Measurements from ENCODE around the gene SHROOM3.

Gene SHROOM3

DNA sequence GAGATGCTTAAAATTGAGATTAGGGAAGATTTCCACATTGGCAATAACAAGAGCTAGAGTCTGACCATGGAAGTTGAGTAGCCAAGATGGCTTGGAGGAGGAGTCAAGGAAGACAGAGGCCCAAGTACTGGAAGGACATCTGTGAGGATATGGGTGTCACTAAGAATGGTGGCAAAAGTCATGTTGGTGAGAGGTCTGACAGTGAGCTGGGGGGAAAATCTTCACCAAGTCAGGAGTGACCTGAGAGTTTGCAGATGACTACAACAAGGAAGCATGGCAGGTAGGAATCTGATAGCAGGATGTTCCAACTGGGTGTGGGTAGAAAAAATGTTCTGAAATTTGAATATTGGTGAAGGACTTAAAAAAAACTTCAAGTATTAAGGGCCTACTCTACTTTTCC is 103.3 kb downstream of the SHROOM3 start:
- DNase-seq, result no peak

DNA sequence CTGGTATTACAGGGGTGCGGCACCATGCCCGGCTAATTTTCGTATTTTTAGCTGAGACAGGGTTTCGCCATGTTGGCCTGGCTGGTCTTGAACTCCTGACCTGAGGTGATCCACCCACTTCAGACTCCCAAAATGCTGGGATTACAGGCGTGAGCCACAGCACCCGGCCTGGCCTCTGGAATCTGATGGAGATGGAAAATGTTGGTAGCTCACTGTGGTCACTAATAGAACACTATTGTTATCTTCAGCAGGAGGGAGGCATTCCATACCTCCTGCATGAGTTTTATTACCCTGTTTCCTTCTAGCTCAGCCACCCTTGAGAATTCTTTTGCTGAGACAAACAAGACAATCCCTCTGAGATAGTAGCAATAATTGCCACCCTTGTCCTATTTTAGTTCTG is 105.0 kb downstream of the SHROOM3 start:
- no peak for DNase-seq

DNA sequence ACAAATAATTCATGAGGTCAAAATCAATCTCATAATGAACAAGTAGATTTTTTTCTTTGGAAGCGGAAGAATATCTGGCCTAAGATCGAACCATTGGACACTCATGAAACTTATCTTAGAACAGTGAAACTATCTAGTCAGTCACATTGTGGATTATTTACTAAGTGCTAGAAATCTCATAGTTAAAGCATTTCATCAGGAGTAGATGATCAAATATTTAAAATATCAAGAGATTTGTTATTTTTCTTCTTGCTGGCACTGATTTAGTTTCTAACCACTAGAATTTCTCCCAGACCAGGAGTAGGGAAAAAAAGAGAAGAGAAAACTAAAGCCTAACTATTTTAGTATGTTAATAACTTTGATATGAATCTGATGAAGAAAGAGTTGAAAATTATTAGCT is 105.5 kb downstream of the SHROOM3 start:
- no peak for DNase-seq

DNA sequence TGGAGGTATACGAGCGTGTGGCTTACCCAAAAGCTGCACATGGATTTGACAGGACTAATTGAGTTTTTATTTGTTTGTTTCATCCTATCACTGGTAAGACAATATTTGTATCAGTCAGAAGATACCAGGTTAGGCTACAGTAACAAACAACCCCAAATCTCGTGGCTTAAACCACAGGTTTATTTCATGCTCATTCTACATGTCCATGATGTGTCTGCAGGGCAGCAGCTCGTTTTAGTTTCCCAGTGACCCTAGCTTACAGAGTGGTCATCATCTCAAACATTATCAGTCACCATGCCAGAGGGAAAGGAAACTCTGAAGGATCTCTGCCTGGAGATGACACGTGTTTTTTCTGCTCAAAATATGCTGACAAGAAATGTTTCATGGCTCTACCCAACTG is 108.3 kb downstream of the SHROOM3 start:
- DNase-seq, result no peak

DNA sequence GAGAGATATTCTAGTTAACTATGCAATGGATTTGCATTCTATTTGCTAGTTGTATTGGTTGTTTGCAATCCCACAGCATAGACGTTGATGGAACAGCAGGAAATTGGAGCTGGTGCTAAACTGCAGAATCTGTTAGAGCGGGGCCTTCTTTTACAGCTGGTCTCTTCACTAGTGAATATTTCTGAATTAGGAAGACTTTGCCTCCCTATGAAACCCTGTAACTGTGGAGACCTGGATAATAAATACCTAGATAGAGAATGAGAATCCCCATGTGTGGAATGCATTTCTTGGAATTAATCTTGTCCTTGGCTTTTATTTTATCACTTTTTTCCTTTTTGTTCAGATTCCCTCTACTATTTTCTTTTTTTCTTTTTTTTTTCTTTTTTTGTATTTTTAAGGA is 109.7 kb downstream of the SHROOM3 start:
- no peak for DNase-seq

DNA sequence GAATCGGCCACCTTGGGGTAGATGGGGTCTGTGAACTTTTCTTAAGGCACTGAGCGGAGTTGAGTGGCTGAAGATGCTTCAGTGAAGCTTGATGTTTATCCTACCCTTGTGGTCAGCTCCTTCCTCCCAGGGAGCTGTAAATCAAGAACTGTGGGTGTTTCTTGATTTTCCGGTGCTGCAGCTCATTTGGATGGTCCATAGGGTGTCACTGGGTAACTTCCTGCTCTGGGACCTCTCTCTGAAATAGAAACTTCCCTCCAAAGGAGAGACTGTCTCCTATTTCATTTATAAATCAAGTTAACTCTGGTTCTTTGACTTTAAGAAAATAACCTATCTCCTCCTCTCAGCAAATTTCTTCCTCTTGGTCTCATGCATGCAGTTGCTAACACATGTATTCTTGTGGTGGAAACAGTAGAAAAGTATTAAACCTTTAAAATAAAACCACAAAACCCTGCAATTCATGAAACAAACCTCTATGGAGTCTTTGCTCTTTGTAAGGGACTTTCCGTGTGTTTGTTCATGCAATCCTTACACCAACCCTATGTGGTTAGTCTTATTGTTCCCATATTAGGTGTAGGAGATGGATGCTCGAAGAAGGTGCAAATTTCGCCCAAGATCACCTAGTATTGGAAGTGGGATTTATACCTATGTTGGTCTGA is 110.3 kb downstream of the SHROOM3 start:
- no peak for DNase-seq

DNA sequence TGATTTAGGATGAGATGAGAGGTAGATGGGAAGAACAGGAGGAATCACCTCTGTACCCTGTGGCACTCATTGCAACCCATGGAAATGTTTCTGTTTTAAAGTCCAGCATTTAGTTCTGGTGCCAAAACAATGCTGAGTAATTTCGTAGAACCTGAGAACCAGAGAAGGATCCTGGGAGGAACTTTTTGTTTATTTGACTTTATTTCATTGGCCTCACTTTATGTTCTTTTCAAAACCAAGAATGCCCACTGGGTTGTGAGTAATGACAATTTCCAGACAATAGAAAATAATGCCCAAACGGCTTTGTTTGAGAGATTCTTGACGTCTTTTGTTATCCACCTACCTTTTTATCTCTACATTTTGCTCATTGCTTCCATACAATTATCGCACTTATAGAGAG is 111.3 kb downstream of the SHROOM3 start:
- DNase-seq, result no peak

DNA sequence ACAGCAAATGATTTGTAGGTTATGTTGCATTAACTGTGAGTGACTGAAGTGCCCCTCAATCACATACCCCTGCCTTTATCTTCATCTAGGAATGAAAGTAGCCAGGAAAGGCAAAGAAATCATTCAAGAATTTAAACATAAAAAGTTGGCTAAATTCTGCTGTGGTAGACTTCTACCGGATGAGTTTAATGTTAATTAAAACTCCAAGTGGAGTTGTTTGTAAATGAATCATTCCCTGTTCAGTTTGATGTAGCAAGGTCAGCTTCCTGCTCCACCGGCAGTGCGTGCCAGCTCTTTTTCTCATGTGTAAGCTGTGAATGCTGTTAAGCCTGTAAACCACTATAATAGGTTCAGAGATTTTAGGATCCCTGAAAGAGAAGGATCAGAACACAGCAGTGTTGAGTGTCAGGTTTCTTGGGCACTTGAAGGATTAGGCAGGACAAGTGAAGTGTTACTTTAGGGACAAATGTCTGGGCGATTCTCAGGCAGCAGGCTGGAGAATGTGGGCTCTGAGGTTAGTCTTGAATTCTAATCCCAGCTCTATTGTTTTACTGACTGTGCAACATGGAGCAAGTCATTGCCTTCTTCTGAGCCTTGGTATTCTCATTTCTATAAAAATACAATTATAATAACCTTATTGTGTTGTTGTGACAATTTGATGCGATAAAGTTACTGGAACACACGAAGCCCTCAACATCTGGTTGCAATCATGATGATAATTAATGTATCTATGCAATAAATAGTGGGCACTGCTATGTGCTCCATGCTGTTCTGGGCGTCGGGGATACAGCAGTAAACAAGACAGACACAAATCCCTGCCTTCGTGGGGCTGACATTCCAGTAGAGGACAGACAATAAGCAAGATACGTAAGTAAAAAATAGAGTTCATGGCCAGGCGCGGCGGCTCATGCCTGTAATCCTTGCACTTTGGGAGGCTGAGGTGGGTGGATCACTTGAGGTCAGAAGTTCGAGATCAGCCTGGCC is 112.0 kb downstream of the SHROOM3 start:
- no peak for DNase-seq

DNA sequence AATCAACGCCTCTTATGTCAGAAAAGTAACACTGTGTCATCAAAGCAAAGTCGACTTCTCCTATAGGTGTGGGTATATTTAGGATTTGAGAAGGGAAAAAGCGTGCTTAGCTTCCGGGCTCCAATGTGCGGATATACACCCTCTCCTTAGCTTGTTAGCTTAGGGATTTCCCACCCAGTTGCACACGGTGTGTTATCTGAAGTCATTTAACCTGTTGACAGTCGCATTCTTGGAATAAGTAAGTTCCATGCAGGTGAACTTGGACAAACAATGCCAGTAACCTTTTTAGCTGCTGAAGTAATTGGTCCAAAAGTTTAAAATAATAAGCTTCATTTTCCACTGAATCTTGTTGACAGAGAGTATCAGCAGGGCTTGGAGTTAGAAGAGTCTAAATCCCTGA is 113.7 kb downstream of the SHROOM3 start:
- no peak for DNase-seq

DNA sequence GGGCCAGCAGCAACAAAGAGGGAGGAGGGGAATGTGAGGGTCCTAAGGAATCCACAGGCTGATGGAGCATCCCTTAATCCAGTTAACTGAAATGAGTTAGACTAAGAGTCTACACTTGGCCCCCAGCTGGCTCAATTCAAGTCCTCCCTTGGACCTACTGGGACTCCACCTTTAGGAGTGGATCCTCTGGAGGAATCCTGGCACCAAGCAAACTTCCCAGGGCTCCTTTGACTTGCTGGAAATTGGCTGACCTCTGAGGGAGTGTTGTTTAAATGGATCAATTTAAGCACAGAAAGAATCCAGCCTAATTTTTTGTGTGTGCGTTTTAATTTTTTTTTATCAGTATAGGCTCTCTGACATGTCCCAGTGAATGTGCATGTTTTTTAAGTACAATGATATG is 114.7 kb downstream of the SHROOM3 start:
- no peak for DNase-seq

DNA sequence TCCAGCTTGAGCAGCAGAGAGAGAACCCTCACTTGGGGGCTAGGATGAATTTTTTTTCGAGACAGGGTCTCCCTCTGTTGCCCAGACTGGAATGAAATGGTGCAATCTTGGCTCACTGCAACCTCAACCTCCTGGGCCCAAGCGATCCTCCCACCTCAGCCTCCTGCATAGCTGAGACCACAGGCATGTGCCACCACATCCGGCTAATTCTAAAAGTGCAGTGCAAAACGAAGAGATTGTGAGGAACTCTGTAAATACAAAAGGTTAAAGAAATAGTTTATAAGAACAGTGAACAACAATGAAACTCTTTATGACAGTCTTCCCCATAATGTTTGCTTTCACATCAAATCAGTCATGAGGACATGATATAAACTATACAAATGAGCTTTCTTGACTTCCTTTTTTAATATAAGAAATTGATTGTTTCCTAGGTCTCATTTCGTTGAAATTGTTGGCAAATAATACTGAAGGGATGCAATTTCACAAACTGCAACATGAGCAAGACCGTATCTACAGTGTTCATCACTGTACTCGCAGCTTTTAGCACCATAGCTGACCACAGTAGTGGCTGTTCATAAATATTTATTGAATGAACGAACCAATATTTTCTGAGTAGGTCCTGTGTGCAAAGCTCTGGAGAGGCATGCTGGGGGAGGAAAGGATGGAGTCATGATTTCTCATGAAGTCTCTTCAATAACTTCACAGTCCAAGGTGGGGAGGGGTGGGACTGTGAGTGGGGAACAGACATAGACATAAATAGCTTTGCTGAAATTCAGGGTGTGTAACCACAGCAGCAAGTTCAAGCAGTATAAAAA is 116.1 kb downstream of the SHROOM3 start:
- DNase-seq, result no peak

DNA sequence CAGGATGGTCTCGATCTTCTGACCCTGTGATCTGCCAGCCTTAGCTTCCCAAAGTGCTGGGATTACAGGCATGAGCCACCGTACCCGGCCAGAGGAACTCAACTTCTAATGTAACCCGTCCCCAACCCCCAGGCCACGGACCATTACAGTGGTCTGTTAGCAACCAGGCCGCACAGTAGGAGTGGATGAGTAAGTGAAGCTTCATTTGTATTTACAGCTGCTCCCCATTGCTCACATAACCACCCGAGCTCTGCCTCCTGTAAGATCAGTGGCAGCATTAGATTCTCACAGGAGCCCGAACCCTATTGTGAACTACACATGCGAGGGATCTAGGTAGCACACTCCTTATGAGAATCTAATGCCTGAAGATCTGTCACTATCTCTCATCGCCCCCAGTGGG is 119.6 kb downstream of the SHROOM3 start:
- DNase-seq, result no peak

DNA sequence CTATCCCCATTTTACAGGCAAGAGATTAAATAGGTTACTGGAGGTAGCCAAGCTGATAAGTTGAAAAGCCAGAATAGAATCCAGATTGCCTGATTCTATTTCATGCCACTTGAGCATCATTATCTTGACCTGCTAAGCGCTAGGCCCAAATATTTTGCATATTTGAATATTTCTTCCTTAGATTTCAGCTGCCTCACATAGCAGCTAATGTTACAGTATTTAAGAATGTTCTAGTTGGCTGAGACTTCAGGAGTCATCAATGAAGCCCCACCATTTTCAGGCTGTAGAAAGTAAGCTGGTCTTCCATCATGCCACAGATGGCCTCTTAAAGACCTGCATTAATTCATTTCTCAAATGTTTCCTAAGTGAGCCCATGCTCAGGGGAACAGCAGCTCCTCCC is 121.4 kb downstream of the SHROOM3 start:
- no peak for DNase-seq

DNA sequence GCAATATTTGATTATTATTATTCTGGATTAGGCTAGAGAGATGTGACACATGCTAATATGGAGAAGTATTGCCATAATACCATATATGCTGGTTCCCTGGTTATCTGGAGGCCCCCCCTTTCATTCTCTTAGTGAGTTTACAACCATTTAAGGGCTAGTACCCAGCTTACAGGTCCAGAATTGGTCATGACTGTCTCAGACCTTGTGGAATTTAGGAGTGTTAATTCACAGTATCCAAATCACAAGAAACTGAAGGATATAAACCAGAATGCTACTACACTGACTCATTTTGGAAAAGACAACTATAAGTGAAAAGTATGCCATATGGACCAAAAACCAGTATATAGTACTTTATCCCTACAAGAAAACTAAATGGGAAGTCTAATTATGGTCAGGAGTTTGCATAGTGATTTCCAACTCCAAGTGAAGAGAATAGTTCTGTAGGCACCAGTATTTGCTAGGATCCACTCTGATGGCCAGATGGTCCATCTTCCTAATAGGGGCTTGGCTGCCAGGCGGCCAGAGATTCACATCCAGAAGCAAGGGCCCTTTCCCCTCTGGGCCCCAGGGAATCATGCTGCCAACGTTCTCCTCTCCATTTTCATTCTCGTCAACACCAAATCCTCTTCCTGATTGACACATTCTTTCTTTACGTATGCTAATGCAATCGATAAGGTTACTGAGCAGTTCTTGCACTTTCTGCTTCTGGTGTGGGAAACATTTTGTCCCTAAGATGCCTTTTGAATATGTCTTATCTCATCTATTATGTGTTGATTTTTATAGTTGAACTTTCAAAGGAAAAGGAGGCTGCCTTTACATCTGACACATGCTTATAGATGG is 123.6 kb downstream of the SHROOM3 start:
- no peak for DNase-seq

DNA sequence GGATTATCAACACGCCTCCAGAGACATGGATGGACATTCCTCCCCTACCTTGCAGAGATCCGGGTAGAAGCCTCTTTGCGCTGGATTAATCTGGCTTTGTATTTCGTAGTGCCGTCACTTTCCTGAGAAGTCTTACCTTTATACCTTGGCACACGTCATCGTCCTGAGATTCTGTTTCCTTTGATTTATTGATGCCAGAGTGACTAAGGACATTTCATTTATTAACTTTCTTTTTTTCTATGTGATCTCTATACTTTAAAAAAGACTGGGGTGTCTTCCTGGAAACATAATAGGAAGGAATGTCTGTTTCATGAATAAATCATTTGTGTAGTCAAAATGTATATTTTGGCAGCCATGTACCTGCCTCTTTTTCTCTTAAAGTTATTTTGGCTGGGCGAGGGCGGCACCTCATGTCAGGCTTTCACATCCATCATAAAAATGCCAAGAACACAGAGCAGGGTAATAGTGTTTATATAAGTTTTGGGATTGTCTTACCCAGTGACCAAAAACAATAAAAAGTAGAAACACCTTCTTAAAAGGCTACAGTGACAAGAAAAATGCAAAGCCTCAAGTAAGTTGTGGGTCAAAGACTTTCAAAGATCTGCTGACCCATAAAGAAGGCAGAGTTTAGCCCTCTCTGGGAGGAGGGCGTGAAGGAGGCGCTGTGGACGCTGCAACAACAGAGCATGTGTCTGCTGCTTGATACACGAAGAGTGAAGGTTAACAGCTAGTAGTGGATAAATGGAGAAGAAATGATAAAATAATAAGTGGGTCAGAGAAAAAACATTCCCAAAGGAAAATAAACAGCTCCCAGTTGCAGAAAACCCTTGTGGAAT is 124.4 kb downstream of the SHROOM3 start:
- DNase-seq, result no peak

DNA sequence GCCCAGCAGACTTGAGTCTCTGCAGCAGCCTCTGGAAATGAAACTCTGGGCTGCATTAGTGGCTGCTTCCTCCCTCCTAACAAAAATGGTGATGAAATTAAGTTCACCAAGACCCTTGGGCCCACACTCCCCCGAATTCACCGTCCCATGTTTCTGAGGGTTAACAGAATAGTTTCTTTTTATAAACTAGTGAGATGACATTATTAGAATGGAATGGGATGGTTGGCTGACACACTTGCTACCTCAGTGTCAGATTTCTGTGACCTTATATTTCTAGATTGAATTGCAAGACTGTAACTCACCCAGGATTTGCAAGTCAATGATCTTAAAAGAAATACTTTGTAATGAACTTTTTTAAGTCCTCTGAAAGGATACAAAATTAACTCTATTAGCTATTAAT is 127.1 kb downstream of the SHROOM3 start:
- no peak for DNase-seq

DNA sequence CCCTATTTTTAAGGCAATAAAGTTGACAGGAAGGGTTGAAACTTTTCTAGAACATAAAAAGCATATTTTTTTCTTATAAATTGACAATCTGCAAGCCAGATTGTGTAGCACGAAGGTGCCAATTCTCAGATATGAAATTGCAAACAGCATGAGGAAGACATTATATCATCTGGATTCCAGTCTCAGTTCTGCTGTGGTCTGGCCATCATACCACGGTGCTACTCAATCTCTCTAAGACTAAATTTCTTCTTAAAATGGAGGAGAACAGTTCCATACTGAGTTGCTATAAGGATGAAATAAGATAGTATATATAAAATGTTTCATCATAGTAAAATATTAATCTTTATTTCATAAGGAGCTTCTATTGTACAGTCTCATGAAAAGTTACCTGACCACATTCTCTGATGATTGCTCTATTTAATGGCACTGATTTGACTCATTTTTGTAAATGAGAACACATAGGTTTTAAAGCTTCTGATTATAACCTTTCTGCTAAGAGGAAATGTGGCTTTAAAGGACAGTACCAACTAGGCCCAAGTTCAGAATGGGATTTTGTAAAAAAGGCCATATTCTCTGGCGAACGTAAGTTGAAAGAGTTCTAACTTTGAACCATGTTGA is 127.9 kb downstream of the SHROOM3 start:
- no peak for DNase-seq

DNA sequence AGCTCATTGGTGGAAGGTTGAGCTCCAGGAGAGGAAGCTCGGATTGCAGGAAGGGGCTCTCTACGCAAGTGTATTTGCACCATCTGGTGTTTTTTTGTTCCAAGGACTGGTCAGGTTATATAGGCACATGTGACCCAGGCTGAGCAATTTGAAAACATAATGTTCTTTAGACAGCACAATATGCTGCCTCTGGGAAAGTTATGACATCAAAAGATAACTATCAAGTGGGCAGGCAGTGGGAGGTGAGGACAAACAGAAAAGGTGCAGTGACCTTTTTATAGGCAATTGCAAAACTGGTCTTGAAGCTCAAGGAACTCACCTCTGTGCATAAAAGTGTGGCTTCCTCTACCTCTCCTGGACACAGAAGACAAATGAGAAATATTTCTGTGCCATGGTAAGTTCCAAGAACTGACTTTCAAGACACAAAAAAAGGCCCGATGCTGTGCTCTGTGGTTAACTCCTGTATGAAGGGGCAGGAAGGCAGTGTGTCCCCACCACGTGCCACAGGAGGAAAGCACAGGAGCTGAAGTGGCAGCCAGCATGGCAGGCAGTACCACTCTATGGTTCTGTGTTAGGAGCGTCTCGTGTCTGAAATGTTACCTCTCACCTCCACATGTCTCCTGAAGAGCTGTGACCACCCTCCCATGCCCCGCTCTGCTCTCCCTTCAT is 128.6 kb downstream of the SHROOM3 start:
- no peak for DNase-seq

All from anterior cingulate cortex (tissue), 58 donors.